ENCODE data around the gene SNX24.

SNX24 gene

GRCh38 chr5:122919969-122920368 lies 74.6 kb downstream of the SNX24 start:
- TF ChIP-seq CTCF (IDR thresholded peaks at IDR 0.05; ENCODE audit: insufficient read depth, low read length, poor library complexity, severe bottlenecking) = no peak
- Histone ChIP-seq H3K36me3 (ENCODE audit: control insufficient read depth, insufficient read depth, low read length) (no peaks in the 10 kb centered on the region), H3K4me3 (replicated peaks; ENCODE audit: low read depth, low read length) (no peak overlapping the region), H3K27me3 (replicated peaks; ENCODE audit: control insufficient read depth, insufficient read depth, low read length) (no peaks in the 10 kb centered on the region)
- no peak for DNase-seq (ENCODE audit: extremely low read depth, insufficient read length)

GRCh38 chr5:122921826-122922225 lies 76.4 kb downstream of the SNX24 start:
- no peak for DNase-seq (ENCODE audit: extremely low read depth, insufficient read length)
- TF ChIP-seq CTCF (IDR thresholded peaks at IDR 0.05; ENCODE audit: insufficient read depth, low read length, poor library complexity, severe bottlenecking) = no peak
- H3K4me3 ChIP-seq (replicated peaks; ENCODE audit: low read depth, low read length) = no peak overlapping the region
- no peaks in the 10 kb centered on the region for H3K36me3 ChIP-seq (ENCODE audit: control insufficient read depth, insufficient read depth, low read length)
- no peaks in the 10 kb centered on the region for H3K27me3 ChIP-seq (replicated peaks; ENCODE audit: control insufficient read depth, insufficient read depth, low read length)

GRCh38 chr5:122924203-122924602 lies 78.8 kb downstream of the SNX24 start:
- Histone ChIP-seq H3K27me3 (replicated peaks; ENCODE audit: control insufficient read depth, insufficient read depth, low read length) (no peaks in the 10 kb centered on the region), H3K36me3 (ENCODE audit: control insufficient read depth, insufficient read depth, low read length) (no peaks in the 10 kb centered on the region), H3K4me3 (replicated peaks; ENCODE audit: low read depth, low read length) (no peak overlapping the region)
- TF ChIP-seq CTCF (IDR thresholded peaks at IDR 0.05; ENCODE audit: insufficient read depth, low read length, poor library complexity, severe bottlenecking) = no peak
- no peak for DNase-seq (ENCODE audit: extremely low read depth, insufficient read length)

GRCh38 chr5:122924719-122925395 lies 79.4 kb downstream of the SNX24 start:
- Histone ChIP-seq H3K27me3 (replicated peaks; ENCODE audit: control insufficient read depth, insufficient read depth, low read length) (no peaks in the 10 kb centered on the region), H3K36me3 (ENCODE audit: control insufficient read depth, insufficient read depth, low read length) (no peaks in the 10 kb centered on the region), H3K4me3 (replicated peaks; ENCODE audit: low read depth, low read length) (no peak overlapping the region)
- DNase-seq (ENCODE audit: extremely low read depth, insufficient read length) = no peak
- TF ChIP-seq CTCF (IDR thresholded peaks at IDR 0.05; ENCODE audit: insufficient read depth, low read length, poor library complexity, severe bottlenecking) = no peak

- no peak for TF ChIP-seq CTCF (IDR thresholded peaks at IDR 0.05; ENCODE audit: insufficient read depth, low read length, poor library complexity, severe bottlenecking)
- no peak for DNase-seq (ENCODE audit: extremely low read depth, insufficient read length)
- Histone ChIP-seq H3K36me3 (ENCODE audit: control insufficient read depth, insufficient read depth, low read length) (no peaks in the 10 kb centered on the region), H3K27me3 (replicated peaks; ENCODE audit: control insufficient read depth, insufficient read depth, low read length) (no peaks in the 10 kb centered on the region), H3K4me3 (replicated peaks; ENCODE audit: low read depth, low read length) (no peak overlapping the region)
Measured at GRCh38 chr5:122929001-122929400, 83.6 kb downstream of the SNX24 start.

- no peak for DNase-seq (ENCODE audit: extremely low read depth, insufficient read length)
- Histone ChIP-seq H3K36me3 (ENCODE audit: control insufficient read depth, insufficient read depth, low read length) (no peaks in the 10 kb centered on the region), H3K27me3 (replicated peaks; ENCODE audit: control insufficient read depth, insufficient read depth, low read length) (no peaks in the 10 kb centered on the region), H3K4me3 (replicated peaks; ENCODE audit: low read depth, low read length) (no peak overlapping the region)
- no peak for TF ChIP-seq CTCF (IDR thresholded peaks at IDR 0.05; ENCODE audit: insufficient read depth, low read length, poor library complexity, severe bottlenecking)
Measured at GRCh38 chr5:122929980-122930379, 84.6 kb downstream of the SNX24 start.

All from GM06990 (cell line).